ENCODE measurements around the gene KDM4E. TPM values are rescaled to one million over a fixed set of nuclear protein-coding genes. Genes with fewer than 3 reads are reported as not detected.
"Not testable (repeated sequence)": the region's sequence is repeated elsewhere in the genome, so short reads cannot be mapped to it uniquely, and the experiment has no call there.

Gene KDM4E
- total RNA-seq, 1 donor from 2014 or later = not detected

GRCh38 chr11:95035316-95035715 is 10.3 kb downstream of the KDM4E start:
- H3K27ac Mint-ChIP-seq = no peak overlapping the region
- no peak overlapping the region for H3K4me3 Mint-ChIP-seq (ENCODE audit: low read depth)
- H3K9me3 Mint-ChIP-seq (ENCODE audit: low read depth) = peaks cover 4% of the 10 kb centered on the region
- no peak for TF ChIP-seq CTCF (IDR thresholded peaks at IDR 0.05; ENCODE audit: unreplicated experiment)
- no peaks in the 10 kb centered on the region for H3K36me3 Mint-ChIP-seq (ENCODE audit: insufficient read depth)
- DNase-seq (ENCODE audit: low spot score, unreplicated experiment) = no peak
- no peaks in the 10 kb centered on the region for H3K4me1 Mint-ChIP-seq (ENCODE audit: low read depth)
- peaks cover 11% of the 10 kb centered on the region for H3K27me3 Mint-ChIP-seq

DNA sequence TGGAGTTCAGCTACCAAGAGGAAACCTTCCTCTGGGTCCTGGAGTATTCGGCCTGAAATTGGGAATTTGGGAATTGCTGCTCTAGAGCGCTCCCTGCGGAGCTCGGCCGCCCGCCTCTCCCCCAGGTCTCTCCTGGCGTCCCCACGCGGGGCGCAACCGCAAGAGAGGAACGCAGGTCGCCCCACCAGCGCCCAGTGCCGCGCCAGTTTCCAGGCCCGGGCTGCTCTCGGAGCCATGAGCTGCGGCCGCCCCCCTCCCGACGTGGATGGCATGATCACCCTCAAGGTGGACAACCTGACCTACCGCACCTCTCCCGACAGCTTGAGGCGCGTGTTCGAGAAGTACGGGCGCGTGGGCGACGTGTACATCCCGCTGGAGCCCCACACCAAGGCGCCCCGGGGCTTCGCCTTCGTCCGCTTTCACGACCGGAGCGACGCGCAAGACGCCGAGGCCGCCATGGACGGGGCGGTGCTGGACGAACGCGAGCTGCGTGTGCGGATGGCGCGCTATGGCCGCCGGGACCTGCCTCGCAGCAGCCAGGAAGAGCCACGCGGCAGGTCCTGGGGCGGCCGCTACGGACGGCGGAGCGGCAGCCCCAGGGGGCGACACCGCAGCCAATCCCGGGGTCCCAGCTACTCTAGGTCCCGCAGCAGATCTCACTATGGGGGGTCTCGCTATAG is 12.4 kb downstream of the KDM4E start:
- H3K4me1 Mint-ChIP-seq (ENCODE audit: low read depth); H3K36me3 Mint-ChIP-seq (ENCODE audit: insufficient read depth); DNase-seq (ENCODE audit: low spot score, unreplicated experiment); H3K4me3 Mint-ChIP-seq (ENCODE audit: low read depth); H3K9me3 Mint-ChIP-seq (ENCODE audit: low read depth); H3K27ac Mint-ChIP-seq: not testable (repeated sequence)
- H3K27me3 Mint-ChIP-seq = peaks cover 11% of the 10 kb centered on the region

GRCh38 chr11:95042239-95042638 is 17.2 kb downstream of the KDM4E start:
- no peak for TF ChIP-seq CTCF (IDR thresholded peaks at IDR 0.05; ENCODE audit: unreplicated experiment)
- peaks cover 4% of the 10 kb centered on the region for H3K9me3 Mint-ChIP-seq (ENCODE audit: low read depth)
- H3K36me3 Mint-ChIP-seq (ENCODE audit: insufficient read depth) = no peaks in the 10 kb centered on the region
- no peak overlapping the region for H3K4me3 Mint-ChIP-seq (ENCODE audit: low read depth)
- no peak overlapping the region for H3K27ac Mint-ChIP-seq
- no peak for DNase-seq (ENCODE audit: low spot score, unreplicated experiment)
- peaks cover 11% of the 10 kb centered on the region for H3K4me1 Mint-ChIP-seq (ENCODE audit: low read depth)
- peaks cover 4% of the 10 kb centered on the region for H3K27me3 Mint-ChIP-seq

DNA sequence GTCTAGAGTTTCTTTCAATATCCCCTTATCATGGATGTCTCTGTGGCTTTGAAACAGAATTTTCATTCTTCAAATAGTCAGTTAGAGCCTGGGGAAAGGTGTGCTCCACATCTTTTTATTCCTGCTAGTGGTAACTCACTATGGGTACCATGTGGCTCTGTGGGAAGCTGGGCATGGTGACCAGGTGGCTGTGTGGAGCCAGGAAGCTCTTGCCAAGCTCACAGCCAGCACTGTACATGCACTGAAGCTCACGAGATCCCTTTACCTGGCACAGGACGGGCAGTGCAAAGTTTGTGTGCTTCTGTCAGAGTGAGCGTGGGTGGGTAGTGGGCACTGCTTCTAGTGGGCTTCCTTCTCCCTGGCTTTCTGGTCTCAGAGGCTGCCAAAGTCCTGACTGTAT is 17.8 kb downstream of the KDM4E start:
- no peak for TF ChIP-seq CTCF (IDR thresholded peaks at IDR 0.05; ENCODE audit: unreplicated experiment)
- peaks cover 4% of the 10 kb centered on the region for H3K27me3 Mint-ChIP-seq
- no peak overlapping the region for H3K4me3 Mint-ChIP-seq (ENCODE audit: low read depth)
- no peaks in the 10 kb centered on the region for H3K36me3 Mint-ChIP-seq (ENCODE audit: insufficient read depth)
- H3K4me1 Mint-ChIP-seq (ENCODE audit: low read depth) = peaks cover 11% of the 10 kb centered on the region
- no peak for DNase-seq (ENCODE audit: low spot score, unreplicated experiment)
- no peak overlapping the region for H3K27ac Mint-ChIP-seq
- peaks cover 4% of the 10 kb centered on the region for H3K9me3 Mint-ChIP-seq (ENCODE audit: low read depth)

DNA sequence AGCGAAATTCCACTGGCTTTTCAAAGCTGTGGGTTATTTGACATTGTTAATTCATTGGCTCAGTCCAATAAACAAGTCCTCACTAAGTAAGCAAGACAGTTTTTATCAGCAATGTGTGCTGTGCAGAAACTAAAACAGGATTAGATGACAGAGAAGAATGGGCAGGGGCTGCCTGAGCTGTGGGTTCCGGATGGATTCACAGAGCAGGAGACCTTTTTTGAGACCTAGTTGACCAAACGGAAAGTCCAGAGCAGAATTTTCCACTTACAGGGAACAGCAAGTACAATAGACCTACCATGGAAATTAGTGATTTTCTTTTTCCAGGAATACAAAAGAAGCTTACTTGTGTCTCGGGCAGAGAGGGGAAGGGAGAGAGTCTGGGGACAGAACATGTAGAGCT is 19.0 kb downstream of the KDM4E start:
- Mint-ChIP-seq H3K27me3 (peaks cover 4% of the 10 kb centered on the region), H3K4me3 (ENCODE audit: low read depth) (no peak overlapping the region), H3K36me3 (ENCODE audit: insufficient read depth) (no peaks in the 10 kb centered on the region), H3K4me1 (ENCODE audit: low read depth) (peaks cover 11% of the 10 kb centered on the region), H3K27ac (no peak overlapping the region), H3K9me3 (ENCODE audit: low read depth) (no peaks in the 10 kb centered on the region)
- no peak for TF ChIP-seq CTCF (IDR thresholded peaks at IDR 0.05; ENCODE audit: unreplicated experiment)
- DNase-seq (ENCODE audit: low spot score, unreplicated experiment) = no peak

- H3K27ac Mint-ChIP-seq = no peak overlapping the region
- TF ChIP-seq CTCF (IDR thresholded peaks at IDR 0.05; ENCODE audit: unreplicated experiment) = no peak
- peaks cover 4% of the 10 kb centered on the region for H3K27me3 Mint-ChIP-seq
- DNase-seq (ENCODE audit: low spot score, unreplicated experiment) = no peak
- no peaks in the 10 kb centered on the region for H3K36me3 Mint-ChIP-seq (ENCODE audit: insufficient read depth)
- H3K9me3 Mint-ChIP-seq (ENCODE audit: low read depth) = no peaks in the 10 kb centered on the region
- peaks cover 11% of the 10 kb centered on the region for H3K4me1 Mint-ChIP-seq (ENCODE audit: low read depth)
- no peak overlapping the region for H3K4me3 Mint-ChIP-seq (ENCODE audit: low read depth)
Observed at GRCh38 chr11:95045812-95046211, 20.8 kb downstream of the KDM4E start.

DNA sequence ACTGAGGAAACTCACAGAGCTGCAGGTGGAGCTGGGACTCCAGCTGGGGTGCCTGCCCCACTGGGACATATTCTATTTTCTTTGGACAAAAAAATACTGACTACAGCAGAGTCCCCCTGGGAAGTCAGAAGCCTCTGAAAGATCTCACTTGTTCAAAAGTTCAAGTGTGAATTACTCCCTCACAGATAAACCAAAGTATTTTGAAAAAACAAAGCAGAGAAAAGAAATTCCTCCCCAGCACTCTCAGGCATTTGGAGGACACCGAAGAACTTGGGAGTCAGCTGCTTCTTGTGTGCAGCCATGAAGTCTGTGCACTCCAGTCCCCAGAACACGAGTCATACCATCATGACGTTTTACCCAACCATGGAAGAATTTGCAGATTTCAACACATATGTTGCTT is 24.1 kb downstream of the KDM4E start, which contains the start of gene KDM4F:
TSS of gene KDM4F (plus strand) at position 301 of the 400 bp plus-strand sequence.
- not testable (repeated sequence) for H3K4me3 Mint-ChIP-seq (ENCODE audit: low read depth); H3K27me3 Mint-ChIP-seq; H3K4me1 Mint-ChIP-seq (ENCODE audit: low read depth); DNase-seq (ENCODE audit: low spot score, unreplicated experiment); H3K9me3 Mint-ChIP-seq (ENCODE audit: low read depth); H3K27ac Mint-ChIP-seq; H3K36me3 Mint-ChIP-seq (ENCODE audit: insufficient read depth)

All from progenitor cell of endocrine pancreas (in vitro differentiated cells).